Testis (tissue), 3 donors: ENCODE measurements around the gene PPM1M. TPM values are rescaled to one million over a fixed set of nuclear protein-coding genes. Genes with fewer than 3 reads are reported as not detected.

Experiments used
- DNase-seq: peaks from one replicate; pipeline ENCODE4 v3.0.0-alpha.2; 2019
- H3K27ac ChIP-seq, 2 donors: fragments of 200-600 bp; sonication (generic); one replicate each; pipeline ENCODE4 v1.5.1; 2019
- H3K27me3 ChIP-seq: fragments of 200-600 bp; sonication (generic); one replicate; pipeline ENCODE4 v1.5.1; 2019
- H3K36me3 ChIP-seq: fragments of 200-600 bp; sonication (generic); one replicate; pipeline ENCODE4 v1.5.1; 2017; ENCODE audit warnings: low read depth; ENCODE audit errors: missing control alignments
- H3K4me1 ChIP-seq: fragments of 200-600 bp; sonication (generic); one replicate; pipeline ENCODE4 v1.5.1; 2019
- H3K4me3 ChIP-seq, 2 donors: fragments of 200-600 bp; sonication (generic); one replicate each; pipeline ENCODE4 v1.5.1; 2017 to 2019
- H3K9me3 ChIP-seq: fragments of 200-600 bp; sonication (generic); one replicate; pipeline ENCODE4 v1.5.1; 2017
- POLR2A ChIP-seq: fragments of 450-650 bp; IDR thresholded peaks from one replicate; pipeline ENCODE4 v1.6.1; 2017; ENCODE audit warnings: antibody characterized with exemption, mild to moderate bottlenecking, moderate library complexity
- WGBS, 2 donors: methylation state at CpG; one replicate each; pipeline ENCODE4 v1.1.5; 2018; 5-methylcytosine and 5-hydroxymethylcytosine counted together
- intact Hi-C: fragments of 100-400 bp; cut with DNase I; formaldehyde crosslinking; loops from one replicate; pipeline ENCODE4 v1.15.1; 2023; ENCODE audit warnings: low total_unique reads
- polyA plus RNA-seq: library from polyadenylated mRNA; stranded (reverse); fragments of 350-450 nt; fragmentation: Illumina TruSeq; extraction: RNeasy Lipid Tissue Mini Kit (QIAGEN cat#74804); gene quantifications from one replicate; pipeline ENCODE4 v1.2.3, GENCODE V29; 2014; ENCODE audit warnings: low read depth, low replicate concordance; ENCODE audit not compliant: insufficient read depth
- total RNA-seq, 2 donors: library from RNA; depleted of rRNA; stranded (reverse); fragments of >200 nt; gene quantifications; one replicate each; pipeline ENCODE4 v1.2.3, GENCODE V29; 2016
- TF ChIP-seq, protein P1 (sequence below), 3 experiments: fragments of 450-650 bp in 2 of 3; fragments of 200-600 bp in 1 of 3; sonication (generic) in 1 of 3; IDR thresholded peaks; one replicate each; pipeline ENCODE4 v1.5.1; 2016 to 2019; ENCODE audit warnings: antibody characterized with exemption in 3 of 3, mild to moderate bottlenecking in 2 of 3, moderate library complexity in 1 of 3

The PPM1M gene
- total and polyA plus RNA-seq, 3 donors from 2014 or later: 12.9 to 22.2 (median 15.2) TPM

- intact Hi-C loops: no loop called here
- peak overlapping the region; percentile 32 to 79 for H3K27ac ChIP-seq
- WGBS, 2 donors: 11 to 33% methylated on average over 3 to 8 of the region's 8 CpGs
- TF ChIP-seq POLR2A: no peak
- TF ChIP-seq, protein P1, sequence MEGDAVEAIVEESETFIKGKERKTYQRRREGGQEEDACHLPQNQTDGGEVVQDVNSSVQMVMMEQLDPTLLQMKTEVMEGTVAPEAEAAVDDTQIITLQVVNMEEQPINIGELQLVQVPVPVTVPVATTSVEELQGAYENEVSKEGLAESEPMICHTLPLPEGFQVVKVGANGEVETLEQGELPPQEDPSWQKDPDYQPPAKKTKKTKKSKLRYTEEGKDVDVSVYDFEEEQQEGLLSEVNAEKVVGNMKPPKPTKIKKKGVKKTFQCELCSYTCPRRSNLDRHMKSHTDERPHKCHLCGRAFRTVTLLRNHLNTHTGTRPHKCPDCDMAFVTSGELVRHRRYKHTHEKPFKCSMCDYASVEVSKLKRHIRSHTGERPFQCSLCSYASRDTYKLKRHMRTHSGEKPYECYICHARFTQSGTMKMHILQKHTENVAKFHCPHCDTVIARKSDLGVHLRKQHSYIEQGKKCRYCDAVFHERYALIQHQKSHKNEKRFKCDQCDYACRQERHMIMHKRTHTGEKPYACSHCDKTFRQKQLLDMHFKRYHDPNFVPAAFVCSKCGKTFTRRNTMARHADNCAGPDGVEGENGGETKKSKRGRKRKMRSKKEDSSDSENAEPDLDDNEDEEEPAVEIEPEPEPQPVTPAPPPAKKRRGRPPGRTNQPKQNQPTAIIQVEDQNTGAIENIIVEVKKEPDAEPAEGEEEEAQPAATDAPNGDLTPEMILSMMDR (IDR thresholded peaks at IDR 0.05): no peak
- no peaks in the 10 kb centered on the region for H3K9me3 ChIP-seq
- H3K27me3 ChIP-seq: no peaks in the 10 kb centered on the region
- DNase-seq: no peak
- H3K4me1 ChIP-seq: peaks cover 11% of the 10 kb centered on the region
- H3K36me3 ChIP-seq: no peaks in the 10 kb centered on the region
- H3K4me3 ChIP-seq: peak overlapping the region; percentile 43 to 66
Measured at GRCh38 chr3:52246264-52246620, 683 bp downstream of the PPM1M start.

- no peak for DNase-seq
- Histone ChIP-seq H3K36me3 (no peaks in the 10 kb centered on the region), H3K4me1 (peaks cover 11% of the 10 kb centered on the region), H3K4me3 (no peak overlapping the region), H3K27me3 (no peaks in the 10 kb centered on the region), H3K27ac (no peak overlapping the region), H3K9me3 (no peaks in the 10 kb centered on the region)
- TF ChIP-seq, protein P1 (IDR thresholded peaks at IDR 0.05): no peak
- TF ChIP-seq POLR2A: no peak
- intact Hi-C loops: no loop called here
- WGBS, 2 donors: 83 to 86% methylated on average over 11 to 14 of the region's 14 CpGs
Measured at GRCh38 chr3:52246728-52247408, 1.3 kb downstream of the PPM1M start.

- no peak for DNase-seq
- no peak overlapping the region for H3K4me3 ChIP-seq
- H3K4me1 ChIP-seq: peaks cover 11% of the 10 kb centered on the region
- WGBS, 2 donors: 96 to 98% methylated on average over 7 of the region's 7 CpGs
- intact Hi-C loops: no loop called here
- H3K27ac ChIP-seq: no peak overlapping the region
- no peaks in the 10 kb centered on the region for H3K9me3 ChIP-seq
- H3K36me3 ChIP-seq: no peaks in the 10 kb centered on the region
- TF ChIP-seq POLR2A: no peak
- TF ChIP-seq, protein P1 (IDR thresholded peaks at IDR 0.05): no peak
- no peaks in the 10 kb centered on the region for H3K27me3 ChIP-seq
Measured at GRCh38 chr3:52247409-52248164, 2.0 kb downstream of the PPM1M start.

DNA sequence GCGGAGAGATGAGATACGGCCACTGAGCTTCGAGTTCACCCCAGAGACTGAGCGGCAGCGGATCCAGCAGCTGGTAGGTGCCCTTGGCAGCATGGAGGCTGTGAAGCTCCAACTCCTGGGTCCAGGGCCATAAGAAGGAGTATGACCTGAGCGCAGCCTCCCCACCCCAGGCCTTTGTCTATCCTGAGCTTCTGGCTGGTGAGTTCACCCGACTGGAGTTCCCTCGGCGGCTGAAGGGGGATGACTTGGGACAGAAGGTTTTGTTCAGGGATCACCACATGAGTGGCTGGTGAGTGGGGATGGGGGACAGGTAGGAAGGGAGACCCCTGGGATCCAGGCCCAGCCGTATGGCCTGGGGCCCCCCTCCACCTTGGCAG is 2.6 kb downstream of the PPM1M start:
- no peaks in the 10 kb centered on the region for H3K36me3 ChIP-seq
- WGBS, 2 donors: 90 to 100% methylated on average over 4 to 10 of the region's 10 CpGs
- TF ChIP-seq, protein P1 (IDR thresholded peaks at IDR 0.05): no peak
- no peak for TF ChIP-seq POLR2A
- intact Hi-C loops: no loop called here
- H3K4me1 ChIP-seq: peaks cover 11% of the 10 kb centered on the region
- H3K27ac ChIP-seq: no peak overlapping the region
- no peaks in the 10 kb centered on the region for H3K9me3 ChIP-seq
- no peak for DNase-seq
- H3K4me3 ChIP-seq: no peak overlapping the region
- no peaks in the 10 kb centered on the region for H3K27me3 ChIP-seq
